H1 (cell line): ENCODE data around the gene ZGRF1. TPM values are rescaled to one million over a fixed set of nuclear protein-coding genes. Genes with fewer than 3 reads are reported as not detected.

Experiments used
- BCL11A ChIP-seq, 2 experiments: IDR thresholded peaks; one replicate each; pipeline ENCODE4 v1.6.1; 2011; ENCODE audit warnings: low read depth in 2 of 2, low read length in 2 of 2, mild to moderate bottlenecking in 2 of 2
- BRCA1 ChIP-seq: IDR thresholded peaks from 2 replicates; pipeline ENCODE4 v1.6.1; 2012; ENCODE audit warnings: low read depth, low read length, improper control_type of control experiment
- CHD2 ChIP-seq: IDR thresholded peaks from 2 replicates; pipeline ENCODE4 v1.6.1; 2012; ENCODE audit warnings: low read length, improper control_type of control experiment
- GTF2F1 ChIP-seq: IDR thresholded peaks from 2 replicates; pipeline ENCODE4 v1.6.1; 2012; ENCODE audit warnings: low read depth, low read length, improper control_type of control experiment, borderline replicate concordance
- HDAC2 ChIP-seq, 2 experiments: fragments of 300-600 bp in 1 of 2; sonication (generic) in 1 of 2; IDR thresholded peaks; 2 replicates each; pipeline ENCODE4 v1.6.1; 2011 to 2012; ENCODE audit warnings: low read depth in 2 of 2, low read length in 2 of 2, mild to moderate bottlenecking in 2 of 2, moderate library complexity in 2 of 2, borderline replicate concordance in 1 of 2, inconsistent platforms in 1 of 2
- JUND ChIP-seq: IDR thresholded peaks from 2 replicates; pipeline ENCODE4 v1.6.1; 2011; ENCODE audit warnings: mild to moderate bottlenecking, improper control_type of control experiment, low read length
- KDM1A ChIP-seq: fragments of 200-600, 300-600 bp; sonication (generic); IDR thresholded peaks from 2 replicates; pipeline ENCODE4 v1.7.1; 2016; ENCODE audit warnings: mild to moderate bottlenecking, low read length, borderline replicate concordance
- KDM5A ChIP-seq: fragments of 200-600 bp; IDR thresholded peaks from 2 replicates; pipeline ENCODE4 v1.7.1; 2012; ENCODE audit warnings: mild to moderate bottlenecking, low read length, inconsistent platforms, mixed read lengths
- NRF1 ChIP-seq: IDR thresholded peaks from 2 replicates; pipeline ENCODE4 v1.6.1; 2011; ENCODE audit warnings: mild to moderate bottlenecking, low read depth, low read length, improper control_type of control experiment
- RXRA ChIP-seq: IDR thresholded peaks from 2 replicates; pipeline ENCODE4 v1.6.1; 2011; ENCODE audit warnings: low read depth, mild to moderate bottlenecking, low read length, moderate library complexity; ENCODE audit not compliant: insufficient read depth
- SRF ChIP-seq: IDR thresholded peaks from 2 replicates; pipeline ENCODE4 v1.6.1; 2011; ENCODE audit warnings: mild to moderate bottlenecking, low read depth, low read length, moderate library complexity
- SUZ12 ChIP-seq: fragments of 200-600 bp; sonication (generic); IDR thresholded peaks from 2 replicates; pipeline ENCODE4 v1.6.1; 2012; ENCODE audit warnings: mild to moderate bottlenecking, inconsistent platforms, low read length, moderate library complexity, mixed read lengths
- TBP ChIP-seq: IDR thresholded peaks from 2 replicates; pipeline ENCODE4 v1.6.1; 2011; ENCODE audit warnings: low read depth, low read length, improper control_type of control experiment
- polyA plus RNA-seq, 7 experiments: library from polyadenylated mRNA; depleted of rRNA in 3 of 7; stranded (reverse) in 5 of 7; unstranded in 2 of 7; fragments of >200 nt in 5 of 7; fragments of 200-250 nt in 2 of 7; gene quantifications; 1 replicate in 5 of 7; 2 replicates in 1 of 7; 4 replicates in 1 of 7; pipeline versions ENCODE4 v1.2.1 to v1.2.3, GENCODE V29; 2011 to 2013; ENCODE audit warnings: missing spikeins in 2 of 7, mixed read lengths in 2 of 7
- total RNA-seq: library from RNA; stranded (reverse); fragmentation: NEBNext Ultra II Directional; extraction: Animal tissue kit (Norgen Biotek cat#: 25700); gene quantifications from 2 replicates; pipeline ENCODE4 v1.2.1, GENCODE V29; 2021
- TF ChIP-seq, protein P1 (sequence below): IDR thresholded peaks from 2 replicates; pipeline ENCODE4 v1.6.1; 2012; ENCODE audit warnings: inconsistent platforms
- TF ChIP-seq, protein P2 (sequence below): IDR thresholded peaks from 2 replicates; pipeline ENCODE4 v1.6.1; 2011; ENCODE audit warnings: low read length, improper control_type of control experiment

Gene ZGRF1
- total and polyA plus RNA-seq, 2 of the 8 experiments (the other 6 are each of a cell fraction or from before 2014, with no cell fraction given), result 12.0 to 44.6 TPM

- TF ChIP-seq TBP (no peak), SUZ12 (peak; percentile 69; the same call in 1 of the 2 replicates), NRF1 (0 out of 2 replicates have a peak, but pooled peaks have one; percentile 12), JUND (no peak), KDM1A (no peak), HDAC2 (IDR thresholded peaks at IDR 0.05; ENCODE audit: borderline replicate concordance in 1 of 2, low read depth in 2 of 2, low read length in 2 of 2) (no peak), RXRA (no peak), BCL11A (IDR thresholded peaks at IDR 0.05; ENCODE audit: low read depth in 2 of 2, low read length in 2 of 2) (no peak), GTF2F1 (no peak), SRF (no peak), CHD2 (peak; percentile 81), BRCA1 (no peak), KDM5A (no peak)
- TF ChIP-seq, protein P1, sequence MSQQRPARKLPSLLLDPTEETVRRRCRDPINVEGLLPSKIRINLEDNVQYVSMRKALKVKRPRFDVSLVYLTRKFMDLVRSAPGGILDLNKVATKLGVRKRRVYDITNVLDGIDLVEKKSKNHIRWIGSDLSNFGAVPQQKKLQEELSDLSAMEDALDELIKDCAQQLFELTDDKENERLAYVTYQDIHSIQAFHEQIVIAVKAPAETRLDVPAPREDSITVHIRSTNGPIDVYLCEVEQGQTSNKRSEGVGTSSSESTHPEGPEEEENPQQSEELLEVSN, result no peak
- TF ChIP-seq, protein P2, sequence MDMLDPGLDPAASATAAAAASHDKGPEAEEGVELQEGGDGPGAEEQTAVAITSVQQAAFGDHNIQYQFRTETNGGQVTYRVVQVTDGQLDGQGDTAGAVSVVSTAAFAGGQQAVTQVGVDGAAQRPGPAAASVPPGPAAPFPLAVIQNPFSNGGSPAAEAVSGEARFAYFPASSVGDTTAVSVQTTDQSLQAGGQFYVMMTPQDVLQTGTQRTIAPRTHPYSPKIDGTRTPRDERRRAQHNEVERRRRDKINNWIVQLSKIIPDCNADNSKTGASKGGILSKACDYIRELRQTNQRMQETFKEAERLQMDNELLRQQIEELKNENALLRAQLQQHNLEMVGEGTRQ, result no peak
- TF ChIP-seq, all 59 proteins: peak for 8
Measured at GRCh38 chr4:112523008-112523721, 113.5 kb downstream of the ZGRF1 start (continued).
